HG03378 (cell line): ENCODE results near the gene GHRL.

Experiments
- ATAC-seq: cut with Tn5 transposase; IDR thresholded peaks from one replicate; pipeline ENCODE4 v1.9.1; 2021; ENCODE audit warnings: mild to moderate bottlenecking, moderate library complexity; ENCODE audit not compliant: unreplicated experiment

GHRL gene

GRCh38 chr3:10328460-10329071 is 35.8 kb upstream of the GHRL start:
- ATAC-seq = no peak

- ATAC-seq = no peak
These were observed 34.8 kb upstream of the GHRL start for GRCh38 chr3:10327592-10327991.

- ATAC-seq = no peak
These were observed 29.6 kb upstream of the GHRL start for GRCh38 chr3:10322352-10322710.

- no peak for ATAC-seq
These were observed 29.0 kb upstream of the GHRL start for GRCh38 chr3:10321630-10322351.

GRCh38 chr3:10320320-10320677 is 27.6 kb upstream of the GHRL start:
- ATAC-seq = no peak

GRCh38 chr3:10319804-10320203 is 27.1 kb upstream of the GHRL start:
- ATAC-seq = no peak

- ATAC-seq = no peak
These were observed 26.5 kb upstream of the GHRL start for GRCh38 chr3:10319251-10319650.

GRCh38 chr3:10317961-10318350 is 25.2 kb upstream of the GHRL start:
- no peak for ATAC-seq

- no peak for ATAC-seq
These were observed 24.7 kb upstream of the GHRL start for GRCh38 chr3:10317311-10317960.

GRCh38 chr3:10315771-10316344 is 23.1 kb upstream of the GHRL start:
- ATAC-seq = no peak

GRCh38 chr3:10315101-10315500 is 22.4 kb upstream of the GHRL start:
- no peak for ATAC-seq

- no peak for ATAC-seq
These were observed 20.1 kb upstream of the GHRL start for GRCh38 chr3:10312861-10313260.

- no peak for ATAC-seq
These were observed 19.6 kb upstream of the GHRL start for GRCh38 chr3:10312391-10312790.

- ATAC-seq = no peak
These were observed 19.0 kb upstream of the GHRL start for GRCh38 chr3:10311710-10312109.

GRCh38 chr3:10310578-10310977 is 17.8 kb upstream of the GHRL start:
- ATAC-seq = no peak

- ATAC-seq = no peak
These were observed 17.0 kb upstream of the GHRL start for GRCh38 chr3:10309736-10310135.

- no peak for ATAC-seq
These were observed 15.9 kb upstream of the GHRL start for GRCh38 chr3:10308678-10309077.

GRCh38 chr3:10306156-10306555 is 13.4 kb upstream of the GHRL start:
- ATAC-seq = no peak

GRCh38 chr3:10305331-10305902 is 12.7 kb upstream of the GHRL start:
- ATAC-seq = no peak

- ATAC-seq = no peak
These were observed 12.2 kb upstream of the GHRL start for GRCh38 chr3:10304905-10305304.

- ATAC-seq = no peak
These were observed 11.0 kb upstream of the GHRL start for GRCh38 chr3:10303785-10304184.

- ATAC-seq = no peak
These were observed 10.4 kb upstream of the GHRL start for GRCh38 chr3:10303105-10303504.
